ENCODE measurements around the gene EBNA1BP2. TPM values are rescaled to one million over a fixed set of nuclear protein-coding genes. Genes with fewer than 3 reads are reported as not detected.

EBNA1BP2 gene
- total RNA-seq, 1 experiment from 2014 or later = 109 TPM

GRCh38 chr1:43184995-43185394, 12.9 kb upstream of the EBNA1BP2 start:
- DNase-seq (ENCODE audit: low read depth, low spot score) = no peak
- ChIA-PET POLR2A (no interaction called here), RAD21 (ENCODE audit: low non-redundant PET in 1 of 2, low total read pairs in 2 of 2, uncharacterized antibody in 2 of 2, unreplicated experiment in 2 of 2) (no interaction called here), CTCF (no interaction called here)
- Histone ChIP-seq H3K4me1 (ENCODE audit: control insufficient read depth in 1 of 2, insufficient read depth in 2 of 2, low read length in 2 of 2) (no peaks in the 10 kb centered on the region), H4K20me1 (ENCODE audit: insufficient read depth) (no peaks in the 10 kb centered on the region), H3K9me2 (ENCODE audit: insufficient read depth) (no peaks in the 10 kb centered on the region), H3K4me2 (ENCODE audit: low read length) (no peak overlapping the region), H3K36me3 (ENCODE audit: control insufficient read depth in 1 of 2, insufficient read depth in 2 of 2, low read length in 2 of 2) (no peaks in the 10 kb centered on the region), H3K9me3 (ENCODE audit: control insufficient read depth in 1 of 2, insufficient read depth in 1 of 2, low read depth in 1 of 2, low read length in 2 of 2) (peaks cover 0 to 3% of the 10 kb centered on the region in 2 experiments; a peak in 1 of 4 replicates), H3K27me3 (ENCODE audit: insufficient read depth, low read length) (no peaks in the 10 kb centered on the region), H3K79me2 (ENCODE audit: insufficient read depth, low read length) (no peaks in the 10 kb centered on the region), H3K4me3 (replicated peaks in 1 of 2; ENCODE audit: low read depth in 1 of 2, low read length in 2 of 2) (no peak overlapping the region), H3K27ac (ENCODE audit: low read depth, low read length) (no peak overlapping the region), H3K9ac (ENCODE audit: low read length) (no peak overlapping the region), H2AFZ (ENCODE audit: low read depth, low read length, poor library complexity, severe bottlenecking) (no peak overlapping the region)
- ATAC-seq = no peak
- TF ChIP-seq CTCF (IDR thresholded peaks at IDR 0.05 in 2 of 3, conservative IDR thresholded peaks at IDR 0.05 in 1 of 3; ENCODE audit: borderline replicate concordance in 1 of 3, insufficient read depth in 1 of 3, low read depth in 2 of 3, low read length in 2 of 3) (no peak), YY1 (IDR thresholded peaks at IDR 0.05; ENCODE audit: extremely low read depth, insufficient replicate concordance, low read depth, low read length) (no peak), POLR2AphosphoS5 (IDR thresholded peaks at IDR 0.05; ENCODE audit: low read depth, low read length) (no peak), EGR1 (IDR thresholded peaks at IDR 0.05; ENCODE audit: low read depth) (no peak), JUND (IDR thresholded peaks at IDR 0.05) (no peak), RAD21 (IDR thresholded peaks at IDR 0.05; ENCODE audit: low read depth) (no peak), ZFX (IDR thresholded peaks at IDR 0.05) (no peak), ZBTB33 (IDR thresholded peaks at IDR 0.05; ENCODE audit: extremely low read depth, insufficient replicate concordance, low read length) (no peak), EZH2 (IDR thresholded peaks at IDR 0.05) (no peak)
- no TSS peak for BruUV-seq (replicated peaks)
- intact Hi-C loops (cut with micrococcal nuclease) = no loop called here
